IPS-NIHi7 (cell line): ENCODE results near the gene MRPL55.

ENCODE experiments used
- DNase-seq: peaks from one replicate; pipeline ENCODE4 v3.0.0; 2012; ENCODE audit warnings: mixed read lengths; ENCODE audit errors: extremely low spot score

MRPL55 gene

GRCh38 chr1:228109073-228109961 lies at the start of gene MRPL55:
Gene MRPL55 (minus strand): TSS chr1:228109299. CDS start chr1:228108260, 1,039 bp downstream.
- peak; percentile 97 for DNase-seq

- no peak for DNase-seq
Observed at GRCh38 chr1:228158151-228159007, 49.3 kb upstream of the MRPL55 start.

- DNase-seq, result no peak
Observed at GRCh38 chr1:228157729-228158126, 48.6 kb upstream of the MRPL55 start.

GRCh38 chr1:228156941-228157728 lies 48.0 kb upstream of the MRPL55 start:
- no peak for DNase-seq

GRCh38 chr1:228156515-228156881 lies 47.4 kb upstream of the MRPL55 start:
- DNase-seq, result no peak

- no peak for DNase-seq
Observed at GRCh38 chr1:228155596-228156514, 46.8 kb upstream of the MRPL55 start.

- no peak for DNase-seq
Observed at GRCh38 chr1:228154670-228155571, 45.8 kb upstream of the MRPL55 start.

GRCh38 chr1:228154021-228154669 lies 45.0 kb upstream of the MRPL55 start:
- no peak for DNase-seq

GRCh38 chr1:228152918-228153258 lies 43.8 kb upstream of the MRPL55 start:
- no peak for DNase-seq

GRCh38 chr1:228152097-228152917 lies 43.2 kb upstream of the MRPL55 start:
- no peak for DNase-seq

GRCh38 chr1:228151180-228151925 lies 42.3 kb upstream of the MRPL55 start:
- no peak for DNase-seq

GRCh38 chr1:228150461-228151179 lies 41.5 kb upstream of the MRPL55 start:
- no peak for DNase-seq

GRCh38 chr1:228150120-228150460 lies 41.0 kb upstream of the MRPL55 start:
- DNase-seq, result no peak

- peak; percentile 72 for DNase-seq
Observed at GRCh38 chr1:228149406-228150119, 40.5 kb upstream of the MRPL55 start, which contains the start of gene GJC2. Gene GJC2 (plus strand): TSS chr1:228149930. CDS start chr1:228157759, 7,829 bp downstream.

GRCh38 chr1:228148935-228149405 lies 39.9 kb upstream of the MRPL55 start:
- no peak for DNase-seq

GRCh38 chr1:228148196-228148861 lies 39.2 kb upstream of the MRPL55 start:
- no peak for DNase-seq
